GM19099 (cell line): ENCODE results near the gene SENP7.

Source experiments
- POLR2A ChIP-seq: IDR thresholded peaks from 3 replicates; pipeline ENCODE4 v1.6.1; 2011; ENCODE audit warnings: low read depth; ENCODE audit not compliant: insufficient read length; ENCODE audit errors: extremely low read depth

SENP7 gene

GRCh38 chr3:101383656-101384055 is 129.4 kb downstream of the SENP7 start:
- no peak for TF ChIP-seq POLR2A

DNA sequence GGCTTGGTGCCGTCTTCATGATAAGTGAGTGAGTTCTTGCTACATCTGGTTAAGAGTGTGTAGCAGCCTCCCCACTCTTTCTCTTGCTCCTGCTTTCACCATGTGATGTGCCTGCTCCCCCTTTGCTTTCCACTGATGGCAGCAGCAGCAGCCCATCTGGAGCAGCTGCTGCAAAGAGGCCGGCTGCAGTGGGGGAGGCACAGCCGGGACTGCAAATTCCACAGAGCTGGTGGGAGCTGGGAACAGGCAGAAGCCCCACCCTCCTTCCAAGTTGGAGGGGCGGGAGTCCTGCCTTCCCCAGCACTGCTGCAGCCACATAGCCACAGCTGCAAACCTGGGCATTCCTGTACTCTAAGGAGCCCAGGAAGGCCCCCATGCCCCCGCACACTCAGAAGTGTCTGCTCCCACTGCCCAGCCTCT is 129.8 kb downstream of the SENP7 start:
- TF ChIP-seq POLR2A = no peak

DNA sequence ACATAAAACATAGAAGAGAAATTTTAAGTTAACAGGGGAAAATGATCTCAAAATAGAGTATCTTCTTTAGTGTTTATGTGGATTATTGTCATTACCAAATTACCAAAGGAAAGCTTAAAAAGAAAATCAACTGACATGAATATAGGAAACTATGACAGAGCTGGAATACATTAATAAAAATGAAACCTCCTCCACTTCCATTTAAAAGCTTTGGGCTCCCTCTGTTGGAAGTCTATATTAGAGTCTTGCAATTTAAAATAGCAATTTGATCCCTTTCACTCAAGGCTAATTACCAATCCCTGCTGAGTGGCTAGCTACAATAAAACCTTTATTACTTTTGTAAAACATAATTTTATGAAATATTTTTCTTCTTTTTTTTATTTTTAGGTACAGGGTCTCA is 131.2 kb downstream of the SENP7 start:
- no peak for TF ChIP-seq POLR2A

- no peak for TF ChIP-seq POLR2A
Measured at GRCh38 chr3:101379658-101380376, 133.2 kb downstream of the SENP7 start.

- no peak for TF ChIP-seq POLR2A
Measured at GRCh38 chr3:101377796-101378195, 135.2 kb downstream of the SENP7 start.

DNA sequence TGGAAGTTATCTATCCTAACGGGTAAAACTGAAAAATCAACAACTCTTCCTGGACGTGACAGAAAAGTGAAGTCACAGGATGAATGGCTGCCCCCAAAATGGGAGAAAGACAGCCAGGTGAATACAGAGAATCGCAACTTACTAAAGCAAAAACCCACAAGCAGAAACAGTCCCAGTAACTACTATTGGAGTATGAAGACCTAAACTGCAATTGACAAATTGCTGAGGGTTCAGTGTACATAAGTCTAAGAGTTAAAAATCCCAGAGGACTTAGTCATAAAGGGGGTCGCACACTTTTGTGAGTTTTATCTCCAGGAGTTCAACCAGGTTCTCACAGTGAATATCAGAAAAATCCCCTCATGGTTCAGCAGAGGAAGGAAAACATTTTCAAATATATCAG is 135.8 kb downstream of the SENP7 start:
- no peak for TF ChIP-seq POLR2A

DNA sequence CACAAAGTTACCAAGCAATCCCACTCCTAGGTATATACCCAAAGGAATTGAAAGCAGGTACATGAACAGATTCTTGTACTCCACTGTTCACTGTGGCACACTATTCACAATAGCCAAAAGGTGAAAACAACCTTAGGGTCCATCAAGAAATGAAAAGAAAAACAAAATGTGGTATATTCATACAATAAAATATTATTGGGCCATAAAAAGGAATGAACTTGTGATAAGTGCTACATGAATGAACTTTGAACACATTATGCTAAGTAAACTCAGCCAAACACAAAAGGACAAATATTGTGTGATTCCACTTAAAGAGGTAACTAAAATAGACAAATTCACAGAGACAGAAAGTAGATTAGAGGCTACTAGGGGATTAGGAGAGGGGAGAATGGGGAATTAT is 137.4 kb downstream of the SENP7 start:
- TF ChIP-seq POLR2A = no peak

- no peak for TF ChIP-seq POLR2A
Measured at GRCh38 chr3:101362406-101362805, 150.6 kb downstream of the SENP7 start.

DNA sequence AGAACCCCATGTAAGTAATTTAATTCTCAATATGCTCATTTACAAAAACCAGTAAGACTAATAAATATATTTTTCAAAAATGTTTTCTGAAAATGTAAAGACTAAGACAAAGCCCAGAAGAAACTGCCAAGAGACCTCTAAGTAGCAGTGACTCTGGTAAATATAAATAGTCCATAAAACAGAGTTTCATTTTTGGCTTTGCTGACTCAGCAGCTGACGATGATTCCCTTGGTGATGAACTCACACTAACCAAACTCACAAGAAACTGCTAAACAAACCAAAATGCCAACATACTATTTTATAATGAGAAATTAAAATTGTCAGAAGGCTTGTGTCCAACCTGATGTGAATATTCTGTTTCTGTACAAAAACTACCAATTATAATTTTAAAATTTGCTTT is 161.2 kb downstream of the SENP7 start:
- no peak for TF ChIP-seq POLR2A

DNA sequence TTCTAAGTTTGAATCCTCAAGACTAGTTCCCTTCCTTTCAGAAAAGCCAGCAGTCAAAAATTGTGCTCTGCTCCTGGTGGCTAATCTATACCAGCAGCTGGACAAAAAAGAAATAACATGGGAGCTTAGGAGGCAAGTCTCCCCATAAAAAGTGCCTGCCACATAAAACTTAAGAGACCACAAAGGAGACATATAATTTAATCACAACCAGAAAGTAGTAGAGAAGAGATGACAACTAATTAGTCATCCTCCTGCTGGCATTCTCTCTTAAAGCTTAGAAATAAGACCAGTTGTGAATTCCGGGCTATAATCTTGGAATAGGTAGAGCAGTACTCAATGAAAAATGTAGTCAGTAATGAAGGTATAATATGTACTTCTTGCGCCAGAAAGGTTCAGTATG is 172.4 kb downstream of the SENP7 start:
- TF ChIP-seq POLR2A = no peak

GRCh38 chr3:101333883-101334282 is 179.1 kb downstream of the SENP7 start:
- no peak for TF ChIP-seq POLR2A

- no peak for TF ChIP-seq POLR2A
Measured at GRCh38 chr3:101329016-101329673, 183.9 kb downstream of the SENP7 start.

DNA sequence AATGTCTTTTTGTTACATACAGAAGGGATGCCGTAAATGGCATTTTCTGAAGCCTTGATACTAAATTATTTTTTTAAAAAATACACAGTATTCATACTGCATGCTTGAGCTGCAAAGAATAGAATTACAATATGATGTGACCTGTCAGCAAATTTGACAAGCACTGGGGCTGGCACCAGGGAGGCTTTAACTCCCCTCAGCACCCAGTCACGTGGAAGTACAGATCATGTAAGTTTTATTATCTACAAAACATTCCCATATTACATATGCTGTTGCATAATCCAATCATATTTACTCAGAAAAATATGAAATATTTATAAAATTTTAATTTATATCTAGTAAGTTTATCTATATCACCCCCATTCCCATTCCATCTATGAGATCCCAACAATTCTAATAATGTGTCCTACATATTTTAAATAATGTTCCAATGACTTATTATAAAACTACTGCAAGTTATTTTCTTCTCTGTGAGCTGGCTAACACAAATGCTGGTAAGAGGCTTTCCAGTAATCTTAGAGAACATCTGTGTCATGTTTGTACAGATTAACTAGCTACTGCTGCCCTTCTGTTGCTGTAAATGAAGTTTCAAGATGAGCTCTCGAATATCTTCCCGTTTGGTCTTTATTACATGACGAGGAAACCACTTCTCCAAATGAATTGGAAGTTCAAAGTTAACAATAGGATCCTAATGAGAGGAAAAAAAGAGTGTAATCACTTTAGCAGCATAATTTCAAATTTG is 187.4 kb downstream of the SENP7 start:
- no peak for TF ChIP-seq POLR2A

DNA sequence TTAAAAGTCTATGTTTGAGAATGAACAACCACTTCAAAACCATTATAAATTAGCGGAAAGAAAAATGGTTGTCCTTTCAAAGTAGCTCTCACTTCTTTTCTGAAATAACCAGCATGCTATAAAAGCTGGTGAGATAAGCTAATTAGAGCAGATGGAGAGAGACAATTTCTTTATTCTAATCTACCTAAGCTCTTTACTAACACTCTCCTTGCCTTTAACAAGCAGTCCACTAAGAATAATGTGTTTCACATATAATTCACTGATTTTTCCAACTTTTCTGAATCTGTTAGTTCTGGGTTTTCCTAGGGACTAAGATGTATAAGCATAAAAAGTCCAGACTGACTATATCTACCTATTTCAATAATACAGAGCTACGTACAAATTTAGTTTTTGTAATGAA is 192.5 kb downstream of the SENP7 start, which contains the start of gene IMPG2:
Gene IMPG2 (minus strand): TSS at position 101 of the 400 bp plus-strand sequence. CDS start 203 bp downstream, outside the sequence.
- no peak for TF ChIP-seq POLR2A

GRCh38 chr3:101319531-101319930 is 193.5 kb downstream of the SENP7 start:
- no peak for TF ChIP-seq POLR2A

- TF ChIP-seq POLR2A = no peak
Measured at GRCh38 chr3:101312545-101312944, 200.5 kb downstream of the SENP7 start.
